HG03045 (cell line): ENCODE data around the gene BBS12.
A peak's percentile ranks its signal among the peaks of the same experiment; 100 is the strongest.
"Not testable (repeated sequence)": the region's sequence is repeated elsewhere in the genome, so short reads cannot be mapped to it uniquely, and the experiment has no call there.

ENCODE experiments used
- ATAC-seq: cut with Tn5 transposase; IDR thresholded peaks from one replicate; pipeline ENCODE4 v1.9.1; 2021; ENCODE audit warnings: mild to moderate bottlenecking, moderate library complexity; ENCODE audit not compliant: unreplicated experiment

Gene BBS12

DNA sequence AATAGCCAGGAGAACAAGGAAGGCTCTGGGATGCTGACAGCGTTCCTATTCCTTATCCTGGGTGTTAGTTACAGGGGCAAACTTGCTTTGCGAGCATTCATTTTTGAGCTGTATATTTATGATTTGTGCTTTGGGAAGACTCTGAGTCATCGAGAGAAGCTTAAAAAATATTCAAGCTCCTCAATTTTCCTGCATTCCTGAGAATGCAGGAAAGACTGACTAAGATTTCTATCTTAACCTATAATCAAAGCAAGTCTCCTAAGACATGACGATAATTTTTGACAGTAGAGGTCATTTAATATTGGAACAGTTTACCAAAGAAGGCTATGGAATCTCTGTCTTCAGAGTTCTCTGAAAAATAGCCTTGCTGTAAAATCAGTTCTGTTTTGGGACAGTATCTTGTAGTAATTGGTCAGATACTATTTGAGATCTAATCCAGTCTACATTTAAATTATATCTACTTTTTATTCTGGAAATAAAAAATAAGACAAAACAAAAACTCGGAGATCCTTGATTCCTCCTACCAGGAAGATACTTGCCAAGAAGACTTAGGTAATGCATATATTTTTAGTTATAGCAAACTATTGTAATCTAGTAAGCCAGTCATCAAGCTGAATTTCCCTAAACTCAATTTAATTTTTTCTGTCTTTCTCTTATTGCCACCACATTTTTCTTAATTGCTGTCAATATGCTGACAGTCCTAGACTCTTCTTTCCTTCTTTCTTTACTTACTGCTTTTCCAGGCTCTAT lies 31.7 kb downstream of the BBS12 start:
- no peak for ATAC-seq

DNA sequence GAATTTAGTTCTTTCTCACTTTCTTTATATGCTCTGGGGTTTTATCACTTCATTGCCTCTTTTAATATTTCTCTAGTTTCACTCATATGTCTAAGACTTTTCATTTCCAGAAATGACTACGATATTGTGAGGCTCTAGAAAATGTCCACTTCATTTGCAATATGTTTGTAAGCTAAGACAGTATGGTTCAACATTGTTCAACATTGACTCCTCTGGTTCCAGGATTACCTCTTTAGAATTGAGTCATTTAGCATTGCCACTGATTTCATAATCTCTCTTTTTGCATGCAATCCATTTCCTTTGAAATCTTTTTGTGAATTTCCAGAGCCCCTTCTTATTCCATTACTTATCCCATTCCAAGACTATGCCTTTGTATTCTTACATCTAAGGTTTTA lies 32.3 kb downstream of the BBS12 start:
- ATAC-seq = peak; percentile 74

DNA sequence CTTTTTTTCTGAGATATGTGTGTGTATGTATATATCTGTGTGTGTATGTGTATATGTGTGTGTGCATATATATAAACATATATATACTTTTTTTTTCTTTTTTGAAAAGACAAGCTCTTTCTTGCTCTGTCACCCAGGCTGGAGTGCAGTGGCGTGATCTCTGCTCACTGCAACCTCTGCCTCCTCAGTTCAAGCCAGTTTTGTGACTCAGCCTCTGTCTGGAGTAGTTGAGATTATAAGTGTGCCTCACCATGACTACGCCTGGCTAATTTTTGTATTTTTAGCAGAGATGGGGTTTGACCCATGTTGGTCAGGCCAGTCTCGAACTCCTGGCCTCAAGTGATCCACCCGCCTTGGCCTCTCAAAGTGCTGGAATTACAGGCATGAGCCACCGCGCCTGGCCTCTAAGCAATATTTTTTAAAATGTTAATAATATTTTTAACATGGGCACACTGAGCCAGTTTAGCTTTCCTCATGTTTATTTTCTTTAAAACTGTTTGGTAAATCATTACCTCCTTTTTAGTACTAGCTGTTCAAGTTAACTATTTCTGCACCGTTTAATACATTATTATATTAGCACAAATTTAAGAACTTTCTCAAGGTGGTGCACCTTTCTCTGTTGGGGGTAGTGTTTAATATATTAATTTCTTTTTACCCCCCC lies 33.3 kb downstream of the BBS12 start:
- no peak for ATAC-seq

GRCh38 chr4:122766353-122766705 lies 33.8 kb downstream of the BBS12 start:
- ATAC-seq = no peak

GRCh38 chr4:122766950-122767349 lies 34.4 kb downstream of the BBS12 start:
- ATAC-seq = no peak

GRCh38 chr4:122771724-122772123 lies 39.2 kb downstream of the BBS12 start:
- ATAC-seq = no peak

- no peak for ATAC-seq
These were observed 39.8 kb downstream of the BBS12 start for GRCh38 chr4:122772311-122772710.

- ATAC-seq = no peak
These were observed 40.5 kb downstream of the BBS12 start for GRCh38 chr4:122772986-122773385.

DNA sequence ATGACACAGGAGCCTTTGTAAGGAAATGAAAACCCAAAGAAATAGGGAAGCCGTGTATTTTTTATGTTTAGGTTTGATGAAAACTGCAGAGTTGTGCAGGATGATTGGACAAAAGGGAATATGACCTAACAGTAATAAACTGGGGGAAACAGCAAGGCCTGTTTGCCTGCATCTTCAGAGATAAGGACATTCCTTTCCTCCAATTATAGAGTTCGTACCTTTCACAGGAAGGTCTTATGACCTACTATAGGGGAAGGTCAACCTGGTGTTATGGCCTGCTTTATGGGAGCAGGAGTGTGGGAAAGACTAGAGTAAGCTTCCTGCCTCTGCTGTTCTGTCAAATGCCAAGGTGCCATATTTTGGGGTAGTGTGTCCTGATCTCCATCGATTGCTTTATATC lies 42.5 kb downstream of the BBS12 start:
- no peak for ATAC-seq

DNA sequence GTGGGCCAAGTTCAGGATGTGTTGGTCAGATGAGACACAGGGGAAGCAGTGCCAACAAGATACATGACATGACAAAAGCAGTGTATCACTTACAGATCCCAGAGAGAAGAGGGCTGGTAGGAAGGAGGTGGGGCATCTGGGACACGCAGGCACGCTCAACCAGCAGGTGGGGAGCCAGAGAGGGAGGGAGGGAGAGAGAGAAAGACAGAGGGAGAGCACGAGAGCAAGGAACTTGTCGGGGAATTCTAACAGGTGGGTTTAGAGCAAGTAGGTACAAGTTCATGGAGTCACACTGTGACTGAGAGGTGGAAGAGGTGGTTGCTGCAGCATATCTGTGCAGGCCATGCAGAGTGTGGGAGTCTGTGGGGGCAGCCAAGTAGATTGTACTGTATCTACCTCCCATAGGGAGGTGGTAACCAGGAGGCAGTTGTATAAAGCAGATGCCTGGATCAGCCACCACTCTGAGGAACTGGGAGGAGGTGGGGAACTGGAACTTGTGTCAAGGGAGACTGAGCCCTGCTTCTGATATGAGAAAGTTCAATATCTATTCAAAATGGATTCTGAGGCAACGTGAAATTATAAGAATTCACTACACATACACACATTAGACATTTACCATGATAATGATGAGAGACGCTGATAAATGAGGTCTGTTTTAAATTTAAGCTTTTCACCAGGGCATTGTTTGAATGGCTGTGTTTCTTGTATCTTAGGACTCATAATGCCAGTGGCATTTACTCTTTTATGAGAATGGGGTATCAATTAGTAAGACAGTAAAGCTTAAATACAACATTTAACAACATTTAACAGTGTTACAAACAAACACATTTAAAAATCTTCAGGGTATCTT lies 43.7 kb downstream of the BBS12 start:
- no peak for ATAC-seq

- ATAC-seq = no peak
These were observed 44.4 kb downstream of the BBS12 start for GRCh38 chr4:122776916-122777315.

DNA sequence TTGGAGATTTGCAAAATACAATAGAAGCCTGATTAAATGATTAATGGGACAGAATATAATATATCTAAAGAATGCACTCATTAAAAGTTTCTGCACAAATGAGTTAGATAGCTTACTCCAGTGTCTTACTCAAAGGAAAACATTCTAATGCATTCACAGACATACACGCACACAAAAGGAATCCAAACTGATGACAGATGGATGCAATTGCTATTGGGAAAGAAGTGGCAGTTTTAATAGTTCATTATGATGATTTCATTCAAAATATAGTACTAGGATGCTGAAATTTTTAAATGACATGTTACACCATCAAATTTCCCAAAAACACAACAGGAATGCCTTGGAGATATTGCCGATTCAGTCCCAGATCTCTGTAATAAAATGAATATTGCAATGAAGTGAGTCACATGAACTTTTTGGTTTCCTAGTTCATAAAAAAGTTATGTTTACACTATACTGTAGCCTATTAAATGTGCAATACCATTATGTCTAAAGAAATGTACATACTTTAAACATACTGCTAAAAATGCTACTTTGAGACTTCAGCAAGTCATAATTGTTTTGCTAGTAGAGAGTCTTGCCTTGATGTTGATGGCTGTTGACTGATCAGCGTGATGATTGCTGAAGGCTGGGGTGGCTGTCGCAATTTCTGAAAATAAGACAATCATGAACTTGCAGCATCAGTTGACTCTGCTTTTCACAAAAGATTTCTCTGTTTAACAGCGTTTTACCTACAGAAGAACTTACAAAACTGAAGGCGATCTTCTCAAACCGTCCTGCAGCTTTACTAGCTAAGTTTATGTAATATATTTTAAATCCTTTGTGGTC lies 45.6 kb downstream of the BBS12 start:
- no peak for ATAC-seq

DNA sequence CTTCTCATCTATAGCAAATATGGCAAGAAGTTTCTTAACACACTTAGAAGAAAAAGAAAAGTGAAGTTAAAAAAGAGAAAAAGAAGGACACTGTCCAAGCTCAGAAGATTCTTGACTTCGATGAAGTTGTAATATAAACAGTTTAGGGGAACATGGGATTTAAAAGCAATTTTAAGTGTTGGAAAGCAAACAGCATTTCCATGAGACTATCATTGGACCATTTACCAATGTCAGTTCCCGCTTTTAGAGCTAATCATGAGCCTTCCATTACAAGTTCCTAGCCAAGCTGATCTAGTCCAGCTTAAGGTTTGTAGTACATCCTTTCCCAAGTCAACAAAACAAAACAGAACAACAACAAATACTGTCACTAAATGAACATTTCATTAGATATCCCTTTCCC lies 49.0 kb downstream of the BBS12 start:
- no peak for ATAC-seq

GRCh38 chr4:122783301-122784215 lies 51.1 kb downstream of the BBS12 start:
- no peak for ATAC-seq

DNA sequence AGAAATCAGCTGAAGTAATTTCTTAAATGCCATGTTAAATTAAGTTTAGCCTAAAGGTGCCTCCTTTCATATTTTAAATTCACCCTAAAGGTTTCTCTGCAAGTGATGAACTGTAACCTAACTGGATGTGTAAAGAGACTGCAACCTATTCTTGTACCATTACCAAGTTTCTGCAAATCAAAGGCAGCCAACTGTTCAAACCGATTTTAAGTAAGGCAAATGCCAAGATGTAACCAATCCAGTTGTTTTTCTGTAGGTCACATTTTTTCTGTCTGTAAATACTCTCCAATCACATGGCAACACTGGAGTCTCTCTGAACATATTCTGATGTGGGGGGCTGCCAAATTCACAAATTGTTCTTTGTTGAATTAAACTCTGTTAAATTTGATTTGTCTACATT lies 51.8 kb downstream of the BBS12 start:
- ATAC-seq = no peak

DNA sequence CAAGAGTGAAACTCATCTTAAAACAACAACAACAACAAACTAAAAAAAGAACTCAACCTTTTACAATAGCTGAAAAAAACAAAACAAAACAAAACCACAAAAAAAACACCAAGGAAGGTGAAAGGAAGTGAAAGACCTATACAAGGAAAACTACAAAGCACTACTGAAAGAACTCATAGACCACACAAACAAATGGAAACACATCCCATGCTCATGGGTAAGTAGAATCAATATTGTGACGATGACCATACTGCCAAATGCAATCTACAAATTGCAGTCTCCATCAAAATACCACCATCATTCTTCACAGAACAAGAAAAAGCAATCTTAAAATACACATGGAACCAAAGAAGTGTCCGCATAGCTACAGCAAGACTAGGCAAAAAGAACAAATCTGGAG lies 52.6 kb downstream of the BBS12 start:
- ATAC-seq = no peak

DNA sequence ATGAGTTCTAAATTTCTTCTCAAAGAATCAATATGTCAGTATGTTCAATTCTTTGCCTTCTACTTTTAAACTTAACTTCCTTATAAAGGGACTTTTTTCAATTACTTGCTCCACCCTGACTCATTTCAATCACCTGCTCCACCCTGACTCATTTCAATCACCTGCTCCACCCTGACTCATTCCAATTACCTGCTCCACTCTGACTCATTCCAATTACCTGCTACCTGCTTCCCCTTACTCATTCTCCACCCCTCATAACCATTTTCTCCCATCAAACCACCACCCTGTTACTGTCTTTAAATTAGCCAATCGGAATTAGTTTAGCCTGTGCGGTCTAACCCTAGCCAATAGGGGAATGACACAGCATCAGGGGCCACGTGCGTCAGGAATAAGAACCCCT lies 53.8 kb downstream of the BBS12 start:
- not testable (repeated sequence) for ATAC-seq

DNA sequence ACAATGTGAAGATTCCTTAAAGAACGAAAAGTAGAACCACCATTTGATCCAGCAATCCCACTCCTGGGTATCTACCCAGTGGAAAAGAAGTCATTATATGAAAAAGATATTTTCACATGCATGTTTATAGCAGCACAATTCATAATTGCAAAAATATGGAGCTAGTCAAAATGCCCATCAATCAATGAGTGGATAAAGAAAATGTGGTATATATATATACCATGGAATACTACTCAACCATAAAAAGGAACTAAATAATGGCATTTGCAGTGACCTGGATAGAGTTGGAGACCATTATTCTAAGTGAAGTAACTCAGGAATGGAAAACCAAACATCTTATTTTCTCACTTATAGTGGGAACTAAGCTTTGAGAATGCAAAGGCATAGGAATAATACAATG lies 54.4 kb downstream of the BBS12 start:
- ATAC-seq = not testable (repeated sequence)

GRCh38 chr4:122787940-122788339 lies 55.4 kb downstream of the BBS12 start:
- ATAC-seq = no peak

DNA sequence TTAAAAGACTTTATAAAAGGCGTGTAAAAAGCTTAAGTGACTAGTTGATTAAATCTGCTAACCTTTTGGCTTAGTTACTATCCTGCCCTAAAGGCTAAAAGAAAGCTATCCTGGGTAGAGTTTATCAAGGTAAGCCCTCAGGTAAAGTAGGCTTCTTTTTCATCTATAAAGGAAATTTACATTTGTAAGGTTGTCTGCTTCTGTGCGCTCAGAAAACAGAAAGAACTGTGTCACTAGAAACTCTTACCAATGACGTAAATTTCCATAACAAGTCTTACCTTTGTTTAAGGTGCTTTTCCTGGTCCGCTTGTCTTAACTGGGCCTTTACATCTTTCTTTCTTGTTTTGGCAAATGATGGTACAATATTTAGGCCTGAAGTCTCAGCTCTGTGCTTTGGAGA lies 56.4 kb downstream of the BBS12 start:
- no peak for ATAC-seq
